Measurements from ENCODE around the gene CPNE6.

DNA sequence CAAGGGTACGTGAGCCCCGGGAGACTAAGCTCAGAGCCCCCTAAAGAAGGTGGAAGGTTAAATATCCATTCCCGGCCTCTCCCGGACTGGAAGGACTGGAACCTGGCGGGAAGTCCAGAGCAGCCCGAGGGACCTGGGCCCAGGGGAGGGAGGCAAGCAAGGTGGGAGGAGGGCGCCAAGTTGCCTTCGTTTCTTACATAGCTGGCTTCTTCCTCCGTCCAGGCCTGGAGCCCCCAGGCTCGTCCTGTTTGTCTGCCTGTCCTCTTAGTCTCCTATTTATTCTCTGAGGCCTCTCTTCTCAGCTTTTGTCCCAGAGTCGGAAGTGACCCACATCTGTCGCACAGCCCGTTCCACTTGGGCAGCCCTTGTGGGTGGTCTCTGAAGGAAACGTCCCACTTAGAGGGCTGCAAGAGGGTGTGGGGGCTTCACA is 23.5 kb downstream of the CPNE6 start:
- TF ChIP-seq, protein P1, sequence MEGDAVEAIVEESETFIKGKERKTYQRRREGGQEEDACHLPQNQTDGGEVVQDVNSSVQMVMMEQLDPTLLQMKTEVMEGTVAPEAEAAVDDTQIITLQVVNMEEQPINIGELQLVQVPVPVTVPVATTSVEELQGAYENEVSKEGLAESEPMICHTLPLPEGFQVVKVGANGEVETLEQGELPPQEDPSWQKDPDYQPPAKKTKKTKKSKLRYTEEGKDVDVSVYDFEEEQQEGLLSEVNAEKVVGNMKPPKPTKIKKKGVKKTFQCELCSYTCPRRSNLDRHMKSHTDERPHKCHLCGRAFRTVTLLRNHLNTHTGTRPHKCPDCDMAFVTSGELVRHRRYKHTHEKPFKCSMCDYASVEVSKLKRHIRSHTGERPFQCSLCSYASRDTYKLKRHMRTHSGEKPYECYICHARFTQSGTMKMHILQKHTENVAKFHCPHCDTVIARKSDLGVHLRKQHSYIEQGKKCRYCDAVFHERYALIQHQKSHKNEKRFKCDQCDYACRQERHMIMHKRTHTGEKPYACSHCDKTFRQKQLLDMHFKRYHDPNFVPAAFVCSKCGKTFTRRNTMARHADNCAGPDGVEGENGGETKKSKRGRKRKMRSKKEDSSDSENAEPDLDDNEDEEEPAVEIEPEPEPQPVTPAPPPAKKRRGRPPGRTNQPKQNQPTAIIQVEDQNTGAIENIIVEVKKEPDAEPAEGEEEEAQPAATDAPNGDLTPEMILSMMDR (IDR thresholded peaks at IDR 0.05; ENCODE audit: insufficient read depth, low read length, poor library complexity, severe bottlenecking): no peak
- TF ChIP-seq EZH2phosphoT487 (conservative IDR thresholded peaks at IDR 0.05; ENCODE audit: low read length): no peak
